Measurements from ENCODE around the gene COL4A2.

Gene COL4A2

GRCh38 chr13:110542169-110542796, 235.2 kb downstream of the COL4A2 start:
- ChIA-PET CTCF (interaction anchor here (0.8 kb wide), 1 partner anchor 22 kb away, joined by 3 read pairs; no protein-coding TSS in a partner anchor), POLR2A (no interaction called here)
- Histone ChIP-seq H3K9me3 (ENCODE audit: control insufficient read depth, insufficient read depth, low read depth, low read length) (no peaks in the 10 kb centered on the region), H3K36me3 (ENCODE audit: control insufficient read depth in 2 of 2, insufficient read depth in 1 of 2, low read length in 2 of 2) (no peaks in the 10 kb centered on the region), H3K4me1 (ENCODE audit: control insufficient read depth, insufficient read depth, low read length) (no peaks in the 10 kb centered on the region), H3K27ac (ENCODE audit: extremely low read depth, low read depth, low read length) (no peak overlapping the region), H3K4me3 (ENCODE audit: low read depth, low read length) (no peak overlapping the region)
- no peak for TF ChIP-seq KLF17 (tag by site-specific recombination; IDR thresholded peaks at IDR 0.05)
- no peak for TF ChIP-seq PATZ1 (tag by site-specific recombination; IDR thresholded peaks at IDR 0.05)
- no peak for TF ChIP-seq REST (tag by site-specific recombination; IDR thresholded peaks at IDR 0.05)
- no peak for TF ChIP-seq ZNF549 (tag by site-specific recombination; IDR thresholded peaks at IDR 0.05)
- TF ChIP-seq ZNF26 (tag by site-specific recombination; IDR thresholded peaks at IDR 0.05) = no peak
- TF ChIP-seq ZBTB8A (tag by site-specific recombination; IDR thresholded peaks at IDR 0.05) = no peak
- no peak for TF ChIP-seq FEZF1 (tag by site-specific recombination; IDR thresholded peaks at IDR 0.05)
- TF ChIP-seq ZNF654 (tag by site-specific recombination; IDR thresholded peaks at IDR 0.05; ENCODE audit: low read depth) = no peak
- no peak for TF ChIP-seq ZNF747 (tag by site-specific recombination; IDR thresholded peaks at IDR 0.05)
- TF ChIP-seq ZNF777 (tag by site-specific recombination; IDR thresholded peaks at IDR 0.05; ENCODE audit: borderline replicate concordance) = no peak
- no peak for TF ChIP-seq ZNF302 (tag by site-specific recombination; IDR thresholded peaks at IDR 0.05; ENCODE audit: low read depth)
- no peak for TF ChIP-seq ZNF548 (tag by site-specific recombination; IDR thresholded peaks at IDR 0.05)
- no peak for TF ChIP-seq ZNF280C (tag by site-specific recombination; IDR thresholded peaks at IDR 0.05)
- no peak for TF ChIP-seq ZNF510 (tag by site-specific recombination; IDR thresholded peaks at IDR 0.05; ENCODE audit: insufficient replicate concordance)
- TF ChIP-seq PRDM10 (tag by site-specific recombination; IDR thresholded peaks at IDR 0.05) = no peak
- no peak for TF ChIP-seq SP2 (tag by site-specific recombination; IDR thresholded peaks at IDR 0.05)
- TF ChIP-seq ZIC2 (tag by site-specific recombination; IDR thresholded peaks at IDR 0.05) = no peak
- no peak for TF ChIP-seq ZNF76 (tag by site-specific recombination; IDR thresholded peaks at IDR 0.05; ENCODE audit: borderline replicate concordance, low read depth)
- TF ChIP-seq ZNF221 (tag by site-specific recombination; IDR thresholded peaks at IDR 0.05; ENCODE audit: borderline replicate concordance) = no peak
